IPS DF 4.7 (cell line): Measurements from ENCODE around the gene NINJ1.

Source experiments
- DNase-seq: peaks from one replicate; pipeline ENCODE4 v3.0.0-alpha.2; 2013; ENCODE audit warnings: low spot score; ENCODE audit errors: extremely low read depth

Gene NINJ1

GRCh38 chr9:93132287-93132927 is 1.6 kb downstream of the NINJ1 start:
- no peak for DNase-seq

- DNase-seq, result no peak
These were observed 2.3 kb downstream of the NINJ1 start for GRCh38 chr9:93131599-93132286.

- DNase-seq, result no peak
These were observed 3.1 kb downstream of the NINJ1 start for GRCh38 chr9:93130861-93131481.

DNA sequence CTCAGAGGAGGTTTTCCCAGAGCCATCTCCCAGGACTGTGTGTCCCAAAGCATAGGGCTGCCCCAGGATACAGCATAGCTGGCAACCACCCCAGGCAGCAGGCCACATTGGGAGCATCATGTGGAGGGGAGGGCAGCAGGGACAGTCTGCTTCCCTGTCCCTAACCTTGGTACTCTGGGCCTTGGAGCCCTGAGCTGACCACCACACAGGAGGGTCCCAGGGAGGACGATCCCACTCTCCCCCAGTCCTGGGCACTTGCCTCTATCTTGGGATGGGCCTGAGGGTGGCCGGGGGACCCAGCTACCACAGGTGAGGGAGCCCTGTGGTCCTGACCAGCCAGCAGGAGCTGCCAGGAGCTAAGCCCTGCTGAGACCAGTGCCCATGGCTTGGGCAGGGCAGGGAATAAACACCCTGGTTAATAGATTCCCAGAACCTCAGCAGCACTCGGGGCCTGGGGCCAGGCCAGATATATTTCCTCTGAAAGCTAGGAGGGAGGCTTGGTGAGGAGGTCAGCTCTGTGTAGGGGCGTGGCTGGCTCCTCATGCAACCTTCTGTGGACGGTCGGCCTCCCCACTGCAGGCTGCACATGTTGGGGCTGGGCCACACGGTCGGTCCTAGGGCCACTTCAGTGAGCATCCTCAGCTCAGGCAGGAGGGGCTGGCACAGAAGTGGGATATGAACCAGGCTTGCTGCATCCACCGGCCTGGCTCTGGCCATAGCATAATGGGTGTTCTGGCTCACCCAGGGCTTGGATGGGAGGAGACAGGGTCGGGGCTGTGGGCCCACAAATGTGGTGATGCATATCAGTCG is 4.2 kb downstream of the NINJ1 start:
- DNase-seq, result no peak

DNA sequence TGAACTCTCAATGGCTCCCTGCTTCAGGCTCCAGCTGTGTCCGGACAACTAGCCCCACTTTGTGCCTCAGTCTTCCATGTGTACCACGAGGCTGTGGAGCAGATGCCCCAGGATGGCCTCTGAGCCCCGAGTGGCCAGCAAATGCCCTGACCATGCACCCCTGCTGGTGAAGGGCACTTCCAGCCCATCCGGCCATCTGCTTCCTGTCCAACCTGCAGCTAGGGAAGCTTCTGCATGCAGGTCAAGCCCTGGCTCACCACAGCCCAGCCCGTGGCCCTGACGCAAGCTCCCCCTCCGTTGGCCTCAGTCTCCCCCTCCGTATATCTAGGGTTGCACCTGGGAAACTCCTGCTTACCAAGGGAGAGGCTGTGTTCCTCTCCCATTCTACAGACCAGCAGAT is 4.8 kb downstream of the NINJ1 start:
- DNase-seq, result no peak

- DNase-seq, result no peak
These were observed 5.3 kb downstream of the NINJ1 start for GRCh38 chr9:93128715-93129224.

DNA sequence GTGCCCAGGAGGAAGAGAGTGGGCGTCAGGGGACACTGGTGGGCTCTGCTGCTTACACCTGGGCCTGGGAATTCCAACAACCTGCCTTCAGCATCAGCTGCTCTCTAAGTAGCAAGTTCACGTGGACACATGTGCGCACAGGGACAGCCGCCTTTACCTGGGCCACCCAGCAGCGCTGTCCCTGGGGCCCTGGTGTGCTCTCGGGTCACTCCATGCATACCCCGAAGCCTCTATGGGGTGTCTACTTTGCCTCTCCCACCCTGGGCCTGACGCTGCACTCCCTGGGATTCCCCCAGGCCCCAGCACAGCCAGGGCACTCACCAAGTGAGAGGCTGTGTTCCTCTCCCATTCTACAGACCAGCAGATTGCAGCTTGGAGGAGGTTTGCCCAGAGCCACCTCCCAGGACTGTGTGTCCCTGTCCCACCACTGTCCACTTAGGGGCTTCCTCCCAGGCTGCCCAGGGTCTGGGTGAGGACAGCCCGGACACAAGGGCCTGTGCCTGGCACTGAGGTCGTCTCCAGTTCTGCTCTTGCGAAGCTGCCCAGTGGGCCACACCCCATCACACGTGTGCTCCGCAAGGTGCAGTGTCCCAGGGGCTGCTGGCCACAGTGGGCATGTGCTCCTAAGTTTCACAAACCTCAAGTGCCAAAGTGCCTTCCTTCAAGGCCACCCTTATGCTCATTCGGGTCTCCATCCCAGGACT is 5.9 kb downstream of the NINJ1 start:
- no peak for DNase-seq

DNA sequence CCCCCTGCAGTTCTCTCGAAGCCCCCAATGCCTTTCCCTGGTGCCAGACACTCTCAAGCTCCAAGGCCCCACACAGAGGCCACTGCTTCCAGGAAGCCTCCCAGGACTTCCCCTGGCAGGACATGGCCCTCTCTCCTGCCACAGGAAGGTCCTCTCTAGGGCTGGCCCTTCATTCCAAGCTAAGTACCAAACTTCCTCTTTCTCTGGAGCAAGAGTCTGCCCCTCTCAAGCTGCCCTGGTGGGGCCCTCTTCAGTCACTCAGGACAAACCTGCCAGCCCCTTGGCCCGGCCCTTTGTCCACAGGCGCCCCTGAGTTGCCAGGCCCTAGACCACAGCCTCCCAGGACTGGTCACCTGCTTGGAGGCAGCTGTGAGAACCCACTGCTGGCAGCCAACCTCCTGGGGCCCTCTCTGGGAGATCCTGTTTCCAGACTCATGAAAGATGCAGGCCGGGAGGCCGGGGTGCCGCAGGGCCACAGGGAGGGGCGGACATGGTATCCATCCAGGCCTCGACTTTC is 6.6 kb downstream of the NINJ1 start:
- no peak for DNase-seq

GRCh38 chr9:93126825-93127368 is 7.2 kb downstream of the NINJ1 start:
- no peak for DNase-seq

DNA sequence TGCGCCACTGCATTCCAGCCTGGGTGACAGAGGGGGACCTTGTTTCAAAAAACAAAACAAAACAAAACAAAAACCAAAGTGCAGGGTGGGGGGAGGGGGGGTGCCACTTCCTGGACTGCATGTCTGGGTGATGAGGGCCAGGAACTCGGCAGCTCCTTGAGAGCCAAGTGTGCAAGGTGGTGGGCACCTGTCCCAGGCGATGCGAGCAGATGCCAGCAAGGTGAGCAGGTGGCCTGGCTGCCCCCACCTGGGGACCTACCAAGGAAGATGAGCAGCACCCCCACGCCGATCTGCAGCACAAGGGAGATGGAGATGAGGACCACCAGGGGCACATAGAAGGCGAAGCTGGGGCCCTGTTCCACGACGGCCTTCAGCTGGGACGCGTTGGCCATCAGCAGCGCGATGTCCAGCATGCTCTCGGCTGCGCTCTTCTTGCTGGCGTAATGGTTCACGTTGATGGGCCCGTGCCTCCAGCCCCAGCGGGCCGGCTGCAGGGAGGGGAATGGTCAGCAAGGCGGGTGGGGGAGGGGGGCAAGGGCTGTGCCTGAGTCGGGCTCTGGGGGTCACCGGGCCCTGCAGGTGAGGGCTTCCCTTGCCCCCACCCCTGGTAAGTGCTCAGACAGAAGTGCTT is 7.8 kb downstream of the NINJ1 start:
- DNase-seq, result no peak

- no peak for DNase-seq
These were observed 8.6 kb downstream of the NINJ1 start for GRCh38 chr9:93125331-93125894.

GRCh38 chr9:93124793-93125192 is 9.3 kb downstream of the NINJ1 start:
- no peak for DNase-seq

- no peak for DNase-seq
These were observed 10.3 kb downstream of the NINJ1 start for GRCh38 chr9:93123561-93124283.

DNA sequence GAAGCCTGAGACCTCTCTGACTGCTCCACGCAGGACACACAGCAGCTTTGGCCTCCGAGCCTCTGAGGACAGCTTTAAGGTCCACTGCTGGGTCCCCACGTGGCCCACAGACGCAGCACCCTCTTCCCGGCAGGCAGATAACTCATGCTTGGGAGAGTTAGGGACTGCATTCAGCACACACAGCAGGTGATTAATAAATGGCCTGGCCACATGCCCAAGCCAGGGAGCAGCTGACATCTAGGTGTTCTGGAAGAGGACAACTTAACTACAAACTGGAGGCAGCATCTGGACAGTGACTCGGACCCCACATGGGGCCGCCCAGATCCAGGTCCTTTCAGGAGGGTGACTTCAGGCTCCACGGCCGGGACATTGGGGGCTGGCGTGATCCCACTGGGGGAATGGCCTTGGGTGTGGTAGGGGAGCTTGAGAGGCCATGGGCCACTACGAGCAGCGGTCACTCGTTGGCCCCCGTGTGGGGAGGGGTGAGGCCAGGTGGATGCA is 11.3 kb downstream of the NINJ1 start:
- DNase-seq, result no peak

DNA sequence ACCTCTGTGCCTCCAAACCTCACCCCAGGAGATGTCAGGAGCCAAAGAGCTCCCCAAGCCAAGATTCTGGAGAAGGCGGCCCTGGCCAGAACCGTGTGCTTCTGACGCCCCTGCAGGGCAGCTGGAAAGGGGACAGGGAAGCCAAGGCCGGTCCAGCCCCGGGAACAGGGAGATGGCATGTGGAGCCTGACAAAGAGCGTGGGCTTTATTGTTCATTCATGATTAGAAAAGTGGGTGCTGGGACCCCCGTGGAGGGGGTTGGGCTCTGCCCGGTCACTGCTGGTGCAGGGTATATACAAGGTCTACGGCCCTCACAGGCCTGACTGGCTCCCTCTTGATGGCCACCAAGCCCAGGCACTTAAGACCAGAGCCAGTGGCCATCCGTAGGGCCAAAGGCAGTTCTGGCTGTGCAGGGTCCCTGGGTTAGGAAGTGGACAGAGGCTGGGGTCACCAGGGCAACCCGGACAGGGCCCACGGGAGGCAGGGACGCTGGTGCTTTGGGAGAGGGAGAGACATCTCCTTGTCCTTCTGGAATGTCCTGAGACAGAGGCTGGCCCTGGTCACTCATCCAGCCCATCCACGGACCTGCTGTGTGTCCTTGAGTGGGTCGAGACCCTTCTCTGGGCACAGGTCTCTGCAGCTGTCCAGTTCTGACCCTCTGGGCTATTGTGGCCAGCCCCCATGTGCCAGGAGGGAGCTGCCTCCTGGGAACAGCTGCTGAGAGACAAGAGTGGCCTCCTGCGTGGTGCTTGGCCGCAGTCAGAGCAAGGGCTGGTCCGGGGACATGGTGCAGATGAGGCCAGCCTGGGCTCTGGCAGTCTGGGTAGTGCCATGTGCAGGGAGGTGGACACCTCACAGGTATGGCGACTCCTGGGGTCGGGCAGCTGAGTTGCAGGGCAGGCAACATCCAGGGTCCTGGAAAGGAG is 12.5 kb downstream of the NINJ1 start:
- no peak for DNase-seq

- no peak for DNase-seq
These were observed 13.2 kb downstream of the NINJ1 start for GRCh38 chr9:93120846-93121315.

- DNase-seq, result no peak
These were observed 13.9 kb downstream of the NINJ1 start for GRCh38 chr9:93119953-93120845.
